GM12891 (cell line): Measurements from ENCODE around the gene SCN9A.
"Not testable (repeated sequence)": the region's sequence is repeated elsewhere in the genome, so short reads cannot be mapped to it uniquely, and the experiment has no call there.

Experiments
- POLR2A ChIP-seq: IDR thresholded peaks from 2 replicates; pipeline ENCODE4 v1.6.1; 2011; ENCODE audit warnings: low read depth, low read length, control low read depth
- POLR2AphosphoS5 ChIP-seq: IDR thresholded peaks from 2 replicates; pipeline ENCODE4 v1.6.1; 2011; ENCODE audit warnings: low read depth, low read length, control low read depth
- TAF1 ChIP-seq: IDR thresholded peaks from 2 replicates; pipeline ENCODE4 v1.6.1; 2011; ENCODE audit warnings: low read depth, low read length, control low read depth

- TF ChIP-seq POLR2A, POLR2AphosphoS5, TAF1: not testable (repeated sequence)
Measured at GRCh38 chr2:166357950-166358321, 17.8 kb downstream of the SCN9A start.
